ENCODE results near the gene PSMA3. TPM values are rescaled to one million over a fixed set of nuclear protein-coding genes. Genes with fewer than 3 reads are reported as not detected.

Gene PSMA3
- total RNA-seq, 1 donor from 2014 or later = 165 TPM

DNA sequence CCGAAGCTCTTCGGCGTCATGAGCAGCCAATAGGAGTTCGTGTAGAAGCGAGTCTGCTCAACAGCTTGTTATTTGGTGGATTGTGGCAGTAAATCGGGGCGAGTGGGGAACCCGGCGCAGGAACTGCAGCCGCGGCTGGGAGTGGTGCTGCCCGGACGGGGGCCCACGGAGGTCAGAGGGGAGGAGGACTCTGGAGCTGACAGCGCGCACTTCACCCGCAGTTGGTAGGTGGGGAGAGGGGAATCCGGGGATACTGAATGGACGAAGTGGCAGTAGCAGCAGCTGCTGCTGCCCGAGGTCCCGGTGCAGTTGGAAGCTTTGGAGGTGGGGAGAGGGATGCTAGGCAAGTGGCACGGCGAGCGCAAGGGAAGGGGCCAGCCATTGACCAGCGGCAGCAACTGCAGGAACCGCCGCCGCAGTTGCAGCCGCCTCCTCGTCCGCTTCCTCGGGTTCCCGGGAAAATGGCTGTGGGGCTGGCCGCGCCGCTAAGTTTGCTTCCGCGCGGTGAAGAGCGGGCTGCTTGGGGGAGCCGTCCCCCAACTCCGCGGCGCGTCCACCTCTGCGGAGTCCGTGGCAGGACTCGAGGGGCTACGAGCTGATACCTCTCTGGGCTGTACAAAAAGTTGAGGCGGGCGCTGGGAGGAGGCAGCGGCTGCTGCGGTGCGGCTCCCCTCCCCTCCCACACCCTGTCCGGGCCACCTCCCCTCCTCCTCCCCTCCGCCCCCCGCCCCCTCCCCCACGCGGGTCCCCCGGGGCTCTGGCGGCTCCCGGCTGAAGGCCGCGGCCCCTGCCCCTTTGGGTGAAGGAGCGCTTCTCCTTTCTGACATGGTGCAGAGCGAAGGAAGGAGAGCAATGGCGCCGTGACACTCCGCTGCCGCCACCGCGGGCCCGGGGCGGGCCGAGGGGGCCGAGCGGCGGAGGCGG is 54.1 kb downstream of the PSMA3 start, which contains the start of gene ARID4A:
TSS of gene ARID4A (plus strand) at position 79 of the 924 bp plus-strand sequence. CDS start 1,300 bp downstream, outside the sequence.
- peak; percentile 91 for DNase-seq (ENCODE audit: low spot score)

DNA sequence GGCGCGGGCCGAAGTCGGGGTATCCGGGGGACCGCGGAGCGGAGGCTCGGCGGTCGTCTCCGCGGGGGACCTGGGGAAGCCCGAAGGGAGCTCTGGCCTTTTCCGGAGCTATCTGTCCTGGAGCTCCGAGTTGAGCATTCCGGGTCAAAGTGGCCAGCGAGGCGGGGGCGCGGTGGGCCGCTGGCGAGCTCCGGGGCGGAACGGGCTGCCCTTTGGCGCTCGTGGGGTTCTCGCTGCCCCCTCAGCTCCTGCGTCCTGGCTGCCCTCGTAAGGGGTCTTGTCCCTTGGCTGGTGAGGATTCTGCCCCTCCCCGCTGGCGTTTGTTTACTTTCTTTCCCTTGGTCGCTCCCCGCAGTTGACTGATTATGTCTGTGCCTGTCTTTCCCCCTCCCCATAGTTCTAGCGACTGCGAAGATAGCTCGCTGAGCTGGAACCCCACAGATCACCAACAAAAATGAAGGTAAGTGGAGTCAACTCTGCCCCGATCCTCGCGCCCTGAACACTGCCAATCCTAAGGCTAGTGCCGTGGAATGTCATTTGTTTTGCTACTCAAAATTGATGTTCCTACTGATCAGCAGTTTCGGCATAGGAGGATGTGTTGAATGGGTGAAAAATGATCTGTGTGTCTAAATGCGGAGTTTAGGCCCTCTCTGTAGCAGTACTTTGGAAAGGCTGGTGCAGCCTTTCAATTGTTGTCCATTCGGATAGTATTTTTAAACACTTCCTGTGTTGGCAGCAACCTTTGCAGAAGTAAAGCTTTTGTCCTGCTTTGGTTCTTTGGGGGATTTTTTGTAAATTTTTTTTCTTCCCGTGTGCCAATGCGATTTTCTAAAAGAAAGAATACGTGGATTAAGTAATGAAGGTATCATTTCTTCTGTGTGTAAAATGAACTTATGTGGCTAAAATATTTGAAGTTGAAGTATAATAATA is 55.0 kb downstream of the PSMA3 start:
- DNase-seq (ENCODE audit: low spot score) = no peak

- DNase-seq (ENCODE audit: low spot score) = no peak
Observed at GRCh38 chr14:58301416-58301815, 56.8 kb downstream of the PSMA3 start.

- no peak for DNase-seq (ENCODE audit: low spot score)
Observed at GRCh38 chr14:58305730-58306129, 61.1 kb downstream of the PSMA3 start.

DNA sequence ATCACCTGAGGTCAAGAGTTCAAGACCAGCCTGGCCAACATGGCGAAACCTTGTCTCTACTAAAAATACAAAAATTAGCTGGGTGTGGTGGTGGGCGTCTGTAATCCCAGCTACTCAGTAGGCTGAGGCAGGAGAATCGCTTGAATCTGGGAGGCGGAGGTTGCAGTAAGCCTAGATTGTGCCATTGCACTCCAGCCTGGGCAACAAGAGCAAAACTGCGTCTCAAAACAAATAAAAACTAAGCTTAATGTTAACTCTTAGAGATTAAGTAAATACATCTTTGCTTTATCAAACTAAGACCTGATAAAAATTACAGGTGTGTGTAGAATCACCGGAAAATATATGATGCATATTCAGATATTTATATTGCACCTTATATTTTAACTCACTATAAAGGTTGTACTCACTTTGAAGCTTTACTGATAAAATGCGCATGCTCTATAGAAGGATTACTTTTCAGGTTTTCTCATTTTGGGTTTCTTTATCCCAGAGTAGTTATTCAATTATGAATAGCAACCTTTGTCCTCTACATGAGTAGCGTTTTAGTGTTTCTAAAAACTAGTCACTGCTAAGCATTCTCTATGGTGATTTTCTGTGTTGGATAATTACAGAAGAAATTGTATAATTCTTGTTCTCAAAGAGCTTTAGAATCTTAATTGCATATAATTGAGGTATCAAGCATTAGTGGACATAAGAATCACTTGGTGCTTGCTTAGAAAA is 63.1 kb downstream of the PSMA3 start:
- no peak for DNase-seq (ENCODE audit: low spot score)

- DNase-seq (ENCODE audit: low spot score) = no peak
Observed at GRCh38 chr14:58309086-58309485, 64.4 kb downstream of the PSMA3 start.

DNA sequence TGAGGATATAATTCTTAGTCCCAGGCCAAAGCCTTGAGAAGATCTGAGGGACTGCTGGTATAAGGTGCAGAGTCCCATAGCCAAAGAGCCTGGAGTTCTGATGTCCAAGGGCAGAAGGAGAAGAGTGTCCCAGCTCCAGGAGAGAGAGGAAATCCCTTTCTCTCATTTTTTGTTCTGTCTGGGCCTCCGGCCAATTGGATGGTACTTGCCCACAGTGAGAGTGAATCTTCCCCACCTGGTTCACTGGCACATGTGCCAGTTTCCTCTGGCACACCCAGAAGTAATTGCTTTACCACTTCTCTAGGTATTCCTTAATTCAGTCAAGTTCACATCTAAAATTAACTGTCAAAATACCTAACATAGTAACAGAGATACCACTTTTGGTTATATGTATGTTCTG is 69.1 kb downstream of the PSMA3 start:
- DNase-seq (ENCODE audit: low spot score) = no peak

DNA sequence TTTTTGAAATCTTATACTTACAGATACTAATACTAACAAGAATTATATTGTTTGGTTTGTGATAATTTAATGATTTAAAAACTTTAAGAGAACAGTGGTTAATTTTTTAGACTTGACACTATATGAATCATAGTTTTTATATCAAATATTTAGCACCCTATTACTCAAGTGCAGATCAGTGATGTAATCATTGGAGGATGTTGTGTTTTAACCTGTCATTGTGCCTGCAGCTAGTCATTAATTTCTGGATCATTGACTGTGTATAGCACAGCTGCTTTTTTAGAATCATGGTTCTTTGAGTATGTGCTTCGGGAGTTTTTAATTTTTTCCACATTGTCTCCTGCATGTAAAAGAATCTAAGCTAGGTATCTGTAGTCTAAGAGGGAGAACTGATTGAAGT is 71.0 kb downstream of the PSMA3 start:
- no peak for DNase-seq (ENCODE audit: low spot score)

Other genes with a start within 250 kb of the PSMA3 start
- 3.4 TPM for gene ARMH4, start 92.6 kb upstream of the PSMA3 start, total RNA-seq
- 60.0 TPM for gene ACTR10, start 44.7 kb upstream of the PSMA3 start, total RNA-seq
- 28.6 TPM for gene ARID4A, start 53.7 kb downstream of the PSMA3 start, total RNA-seq
- gene TOMM20L, start 151.1 kb downstream of the PSMA3 start, total RNA-seq = not detected
- gene TIMM9, start 182.7 kb downstream of the PSMA3 start, total RNA-seq = 41.8 TPM
- 13.3 TPM for gene KIAA0586, start 182.9 kb downstream of the PSMA3 start, total RNA-seq

Measured in mesenteric fat pad (tissue), 1 donor.